HepG2 (cell line): ENCODE results near the gene C11orf54. TPM values are rescaled to one million over a fixed set of nuclear protein-coding genes. Genes with fewer than 3 reads are reported as not detected.
A peak's percentile ranks its signal among the peaks of the same experiment; 100 is the strongest.

Experiments used
- CBX5 ChIP-seq: sonication (generic); formaldehyde crosslinking; IDR thresholded peaks from 2 replicates; pipeline ENCODE4 v1.4.0; 2020; ENCODE audit warnings: missing genetic modification reagents, borderline replicate concordance
- EHMT2 ChIP-seq: fragments of 200-600 bp; sonication (generic); IDR thresholded peaks from 2 replicates; pipeline ENCODE4 v1.7.0; 2017; ENCODE audit warnings: antibody characterized with exemption, low read depth, low read length, borderline replicate concordance
- IRX3 ChIP-seq: sonication (generic); formaldehyde crosslinking; IDR thresholded peaks from 2 replicates; pipeline ENCODE4 v1.8.1; 2023; ENCODE audit warnings: mild to moderate bottlenecking, low read depth, missing genetic modification reagents, borderline replicate concordance
- MIXL1 ChIP-seq: IDR thresholded peaks from 2 replicates; pipeline ENCODE4 v1.6.1; 2016
- TP53 ChIP-seq: sonication (generic); formaldehyde crosslinking; conservative IDR thresholded peaks from 2 replicates; pipeline ENCODE4 v1.4.0; 2020; ENCODE audit warnings: missing genetic modification reagents
- ZBTB21 ChIP-seq: sonication (generic); formaldehyde crosslinking; IDR thresholded peaks from 2 replicates; pipeline ENCODE4 v1.4.0; 2020; ENCODE audit warnings: missing genetic modification reagents
- ZFP36L1 ChIP-seq: sonication (generic); formaldehyde crosslinking; IDR thresholded peaks from 2 replicates; pipeline ENCODE4 v1.8.0; 2022; ENCODE audit warnings: mild to moderate bottlenecking, missing genetic modification reagents, moderate library complexity
- ZNF143 ChIP-seq: sonication (generic); formaldehyde crosslinking; IDR thresholded peaks from 2 replicates; pipeline ENCODE4 v1.4.0; 2020; ENCODE audit warnings: missing genetic modification reagents
- ZNF292 ChIP-seq: sonication (generic); formaldehyde crosslinking; IDR thresholded peaks from 2 replicates; pipeline ENCODE4 v1.8.1; 2022; ENCODE audit warnings: mild to moderate bottlenecking, low read depth, missing genetic modification reagents, borderline replicate concordance
- ZNF607 ChIP-seq: sonication (generic); formaldehyde crosslinking; IDR thresholded peaks from 2 replicates; pipeline ENCODE4 v1.5.1; 2020; ENCODE audit warnings: missing genetic modification reagents, mild to moderate bottlenecking, borderline replicate concordance
- ZNF878 ChIP-seq: sonication (generic); formaldehyde crosslinking; IDR thresholded peaks from 2 replicates; pipeline ENCODE4 v1.8.1; 2023; ENCODE audit warnings: mild to moderate bottlenecking, missing genetic modification reagents, moderate library complexity
- ZSCAN12 ChIP-seq: sonication (generic); formaldehyde crosslinking; IDR thresholded peaks from 2 replicates; pipeline ENCODE4 v1.9.0; 2021; ENCODE audit warnings: mild to moderate bottlenecking, missing genetic modification reagents
- polyA plus RNA-seq, 8 experiments: library from polyadenylated mRNA; depleted of rRNA in 3 of 8; stranded (reverse) in 7 of 8; unstranded in 1 of 8; fragments of >200 nt; fragmentation: Illumina TruSeq in 4 of 8; extraction: Trizol in 4 of 8; gene quantifications; 2 replicates each; pipeline versions ENCODE4 v1.2.1 to v1.2.3, GENCODE V29; 2011 to 2016; ENCODE audit warnings: low read depth in 4 of 8, missing spikeins in 1 of 8, mixed read lengths in 1 of 8; ENCODE audit not compliant: insufficient read depth in 1 of 8
- total RNA-seq, 5 experiments: library from RNA; depleted of rRNA; stranded (reverse); fragments of >200 nt; fragmentation: Illumina TruSeq; extraction: Trizol; gene quantifications; 2 replicates each; pipeline ENCODE4 v1.2.3, GENCODE V29; 2016; ENCODE audit warnings: low read depth in 1 of 5
- TF ChIP-seq, protein P1 (sequence below): sonication (generic); formaldehyde crosslinking; IDR thresholded peaks from 2 replicates; pipeline ENCODE4 v1.5.0; 2020; ENCODE audit warnings: mild to moderate bottlenecking, missing genetic modification reagents
- TF ChIP-seq, protein P2 (sequence below): sonication (generic); formaldehyde crosslinking; IDR thresholded peaks from 2 replicates; pipeline ENCODE4 v1.4.0; 2020; ENCODE audit warnings: mild to moderate bottlenecking, missing genetic modification reagents
- TF ChIP-seq, protein P3 (sequence below): sonication (generic); formaldehyde crosslinking; IDR thresholded peaks from 2 replicates; pipeline ENCODE4 v1.5.0; 2020; ENCODE audit warnings: missing genetic modification reagents
- TF ChIP-seq, protein P4 (sequence below): sonication (generic); formaldehyde crosslinking; IDR thresholded peaks from 2 replicates; pipeline ENCODE4 v1.9.0; 2021; ENCODE audit warnings: missing genetic modification reagents, mild to moderate bottlenecking, borderline replicate concordance
- TF ChIP-seq, protein P5 (sequence below): sonication (generic); formaldehyde crosslinking; IDR thresholded peaks from 2 replicates; pipeline ENCODE4 v1.4.0; 2020; ENCODE audit warnings: missing genetic modification reagents, borderline replicate concordance

Gene C11orf54
- total and polyA plus RNA-seq, 2 of the 13 experiments (the other 11 are each of a cell fraction or from before 2014, with no cell fraction given) = 42.7 to 50.1 TPM

DNA sequence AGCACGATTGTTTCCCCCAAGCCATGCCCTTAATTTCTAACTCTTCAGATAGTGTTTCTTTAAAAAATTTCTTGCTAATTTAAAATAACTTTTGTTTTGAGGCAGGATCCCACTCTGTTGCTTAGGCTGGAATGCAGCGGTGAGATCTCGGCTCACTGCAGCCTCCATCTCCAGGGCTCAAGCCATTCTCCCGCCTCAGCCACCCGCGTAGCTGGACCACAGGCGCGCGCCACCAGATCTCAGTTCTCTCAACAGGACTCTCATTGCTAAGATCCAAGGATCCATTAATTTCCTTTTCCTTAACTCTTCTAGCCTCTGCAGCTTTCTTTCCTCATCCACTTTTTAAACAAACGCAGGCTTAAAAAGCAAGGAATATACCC, 42.3 kb downstream of the C11orf54 start (continued):
- TF ChIP-seq, protein P1, sequence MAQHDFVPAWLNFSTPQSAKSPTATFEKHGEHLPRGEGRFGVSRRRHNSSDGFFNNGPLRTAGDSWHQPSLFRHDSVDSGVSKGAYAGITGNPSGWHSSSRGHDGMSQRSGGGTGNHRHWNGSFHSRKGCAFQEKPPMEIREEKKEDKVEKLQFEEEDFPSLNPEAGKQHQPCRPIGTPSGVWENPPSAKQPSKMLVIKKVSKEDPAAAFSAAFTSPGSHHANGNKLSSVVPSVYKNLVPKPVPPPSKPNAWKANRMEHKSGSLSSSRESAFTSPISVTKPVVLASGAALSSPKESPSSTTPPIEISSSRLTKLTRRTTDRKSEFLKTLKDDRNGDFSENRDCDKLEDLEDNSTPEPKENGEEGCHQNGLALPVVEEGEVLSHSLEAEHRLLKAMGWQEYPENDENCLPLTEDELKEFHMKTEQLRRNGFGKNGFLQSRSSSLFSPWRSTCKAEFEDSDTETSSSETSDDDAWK (CRISPR knock-in tag) = no peak
- TF ChIP-seq, protein P2, sequence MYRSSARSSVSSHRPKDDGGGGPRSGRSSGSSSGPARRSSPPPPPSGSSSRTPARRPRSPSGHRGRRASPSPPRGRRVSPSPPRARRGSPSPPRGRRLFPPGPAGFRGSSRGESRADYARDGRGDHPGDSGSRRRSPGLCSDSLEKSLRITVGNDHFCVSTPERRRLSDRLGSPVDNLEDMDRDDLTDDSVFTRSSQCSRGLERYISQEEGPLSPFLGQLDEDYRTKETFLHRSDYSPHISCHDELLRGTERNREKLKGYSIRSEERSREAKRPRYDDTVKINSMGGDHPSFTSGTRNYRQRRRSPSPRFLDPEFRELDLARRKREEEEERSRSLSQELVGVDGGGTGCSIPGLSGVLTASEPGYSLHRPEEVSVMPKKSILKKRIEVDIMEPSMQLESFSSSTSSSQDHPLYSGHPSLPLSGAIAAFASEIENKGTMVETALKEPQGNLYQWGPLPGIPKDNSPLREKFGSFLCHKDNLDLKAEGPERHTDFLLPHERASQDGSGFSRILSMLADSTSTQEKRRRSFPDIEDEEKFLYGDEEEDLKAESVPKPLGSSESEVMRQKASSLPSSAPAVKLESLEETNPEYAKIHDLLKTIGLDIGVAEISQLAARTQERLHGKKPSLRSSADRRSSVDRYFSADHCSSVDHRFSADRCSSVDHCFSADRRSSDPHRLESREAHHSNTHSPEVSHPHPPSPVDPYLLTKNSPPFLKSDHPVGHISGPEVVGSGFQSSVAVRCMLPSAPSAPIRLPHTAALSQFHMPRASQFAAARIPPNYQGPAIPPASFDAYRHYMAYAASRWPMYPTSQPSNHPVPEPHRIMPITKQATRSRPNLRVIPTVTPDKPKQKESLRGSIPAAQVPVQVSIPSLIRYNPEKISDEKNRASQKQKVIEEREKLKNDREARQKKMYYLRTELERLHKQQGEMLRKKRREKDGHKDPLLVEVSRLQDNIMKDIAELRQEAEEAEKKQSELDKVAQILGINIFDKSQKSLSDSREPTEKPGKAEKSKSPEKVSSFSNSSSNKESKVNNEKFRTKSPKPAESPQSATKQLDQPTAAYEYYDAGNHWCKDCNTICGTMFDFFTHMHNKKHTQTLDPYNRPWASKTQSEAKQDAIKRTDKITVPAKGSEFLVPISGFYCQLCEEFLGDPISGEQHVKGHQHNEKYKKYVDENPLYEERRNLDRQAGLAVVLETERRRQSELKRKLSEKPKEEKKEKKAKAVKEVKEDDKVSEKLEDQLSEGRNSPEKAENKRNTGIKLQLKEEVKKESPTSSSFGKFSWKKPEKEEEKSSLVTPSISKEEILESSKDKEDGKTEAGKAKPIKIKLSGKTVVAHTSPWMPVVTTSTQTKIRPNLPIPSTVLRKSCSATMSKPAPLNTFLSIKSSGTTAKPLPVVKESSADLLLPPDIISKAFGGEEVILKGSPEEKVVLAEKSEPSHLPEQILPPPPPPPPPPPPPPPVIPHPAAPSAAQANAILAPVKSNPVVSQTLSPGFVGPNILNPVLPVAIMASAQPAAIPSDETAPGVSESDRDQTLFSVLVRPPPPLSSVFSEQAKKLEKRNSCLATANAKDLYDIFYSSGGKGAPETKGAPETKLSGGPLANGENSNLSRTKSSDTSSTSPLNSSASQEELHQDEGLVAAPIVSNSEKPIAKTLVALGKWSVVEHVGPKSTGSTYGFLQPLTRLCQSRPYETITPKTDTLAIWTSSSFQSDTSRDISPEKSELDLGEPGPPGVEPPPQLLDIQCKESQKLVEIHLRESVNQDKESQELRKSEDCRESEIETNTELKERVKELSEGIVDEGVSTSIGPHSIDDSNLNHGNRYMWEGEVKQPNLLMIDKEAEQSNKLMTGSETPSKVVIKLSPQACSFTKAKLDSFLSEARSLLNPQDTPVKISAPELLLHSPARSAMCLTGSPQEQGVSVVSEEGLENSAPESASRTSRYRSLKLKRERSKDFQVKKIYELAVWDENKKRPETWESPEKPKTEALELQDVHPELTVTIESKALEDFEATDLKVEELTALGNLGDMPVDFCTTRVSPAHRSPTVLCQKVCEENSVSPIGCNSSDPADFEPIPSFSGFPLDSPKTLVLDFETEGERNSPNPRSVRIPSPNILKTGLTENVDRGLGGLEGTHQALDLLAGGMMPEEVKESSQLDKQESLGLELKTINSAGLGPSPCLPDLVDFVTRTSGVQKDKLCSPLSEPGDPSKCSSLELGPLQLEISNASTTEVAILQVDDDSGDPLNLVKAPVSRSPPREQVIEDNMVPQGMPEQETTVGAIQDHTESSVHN (CRISPR knock-in tag) = no peak
- TF ChIP-seq ZNF878 (CRISPR knock-in tag) (no peak; the same call in 1 of the 2 replicates), TP53 (CRISPR knock-in tag) (peak; percentile 75; the same call in 1 of the 2 replicates), ZNF607 (no peak), CBX5 (CRISPR knock-in tag) (no peak), EHMT2 (no peak), MIXL1 (no peak), ZNF143 (CRISPR knock-in tag) (no peak), ZFP36L1 (CRISPR knock-in tag) (0 out of 2 replicates have a peak, but pooled peaks have one; percentile 57), ZBTB21 (CRISPR knock-in tag) (no peak), IRX3 (no peak), ZSCAN12 (CRISPR knock-in tag) (0 out of 2 replicates have a peak, but pooled peaks have one; percentile 73), ZNF292 (CRISPR knock-in tag) (0 out of 2 replicates have a peak, but pooled peaks have one; percentile 32)
- TF ChIP-seq, protein P3, sequence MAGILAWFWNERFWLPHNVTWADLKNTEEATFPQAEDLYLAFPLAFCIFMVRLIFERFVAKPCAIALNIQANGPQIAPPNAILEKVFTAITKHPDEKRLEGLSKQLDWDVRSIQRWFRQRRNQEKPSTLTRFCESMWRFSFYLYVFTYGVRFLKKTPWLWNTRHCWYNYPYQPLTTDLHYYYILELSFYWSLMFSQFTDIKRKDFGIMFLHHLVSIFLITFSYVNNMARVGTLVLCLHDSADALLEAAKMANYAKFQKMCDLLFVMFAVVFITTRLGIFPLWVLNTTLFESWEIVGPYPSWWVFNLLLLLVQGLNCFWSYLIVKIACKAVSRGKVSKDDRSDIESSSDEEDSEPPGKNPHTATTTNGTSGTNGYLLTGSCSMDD (CRISPR knock-in tag) = no peak
- TF ChIP-seq, protein P4, sequence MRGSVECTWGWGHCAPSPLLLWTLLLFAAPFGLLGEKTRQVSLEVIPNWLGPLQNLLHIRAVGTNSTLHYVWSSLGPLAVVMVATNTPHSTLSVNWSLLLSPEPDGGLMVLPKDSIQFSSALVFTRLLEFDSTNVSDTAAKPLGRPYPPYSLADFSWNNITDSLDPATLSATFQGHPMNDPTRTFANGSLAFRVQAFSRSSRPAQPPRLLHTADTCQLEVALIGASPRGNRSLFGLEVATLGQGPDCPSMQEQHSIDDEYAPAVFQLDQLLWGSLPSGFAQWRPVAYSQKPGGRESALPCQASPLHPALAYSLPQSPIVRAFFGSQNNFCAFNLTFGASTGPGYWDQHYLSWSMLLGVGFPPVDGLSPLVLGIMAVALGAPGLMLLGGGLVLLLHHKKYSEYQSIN (CRISPR knock-in tag) = no peak
- TF ChIP-seq, protein P5, sequence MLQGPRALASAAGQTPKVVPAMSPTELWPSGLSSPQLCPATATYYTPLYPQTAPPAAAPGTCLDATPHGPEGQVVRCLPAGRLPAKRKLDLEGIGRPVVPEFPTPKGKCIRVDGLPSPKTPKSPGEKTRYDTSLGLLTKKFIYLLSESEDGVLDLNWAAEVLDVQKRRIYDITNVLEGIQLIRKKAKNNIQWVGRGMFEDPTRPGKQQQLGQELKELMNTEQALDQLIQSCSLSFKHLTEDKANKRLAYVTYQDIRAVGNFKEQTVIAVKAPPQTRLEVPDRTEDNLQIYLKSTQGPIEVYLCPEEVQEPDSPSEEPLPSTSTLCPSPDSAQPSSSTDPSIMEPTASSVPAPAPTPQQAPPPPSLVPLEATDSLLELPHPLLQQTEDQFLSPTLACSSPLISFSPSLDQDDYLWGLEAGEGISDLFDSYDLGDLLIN (CRISPR knock-in tag) = 0 out of 2 replicates have a peak, but pooled peaks have one; percentile 36
